ENCODE results near the gene ZNF684. TPM values are rescaled to one million over a fixed set of nuclear protein-coding genes. Genes with fewer than 3 reads are reported as not detected.
"Not testable (repeated sequence)": the region's sequence is repeated elsewhere in the genome, so short reads cannot be mapped to it uniquely, and the experiment has no call there.

ZNF684 gene
- total RNA-seq, 4 donors from 2014 or later, result 5.3 to 9.0 (median 6.4) TPM

DNA sequence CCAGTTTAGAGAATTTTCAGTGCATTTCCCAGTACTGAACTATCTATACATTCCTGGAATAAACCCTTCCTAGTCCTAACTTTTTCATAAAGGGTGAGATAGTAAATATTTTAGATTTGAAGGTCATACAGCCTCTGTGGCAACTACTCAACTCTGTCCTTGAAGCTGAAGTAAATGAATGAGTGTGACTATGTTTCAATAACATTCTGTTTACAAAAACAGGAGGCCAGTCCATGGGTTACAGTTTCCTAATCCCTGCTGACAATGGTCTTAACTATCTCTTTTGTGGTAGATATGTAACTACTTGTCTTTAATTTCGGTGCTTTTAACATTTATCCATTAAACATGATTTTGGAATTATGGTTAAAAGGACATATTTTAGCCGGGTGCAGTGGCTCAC lies 4.3 kb downstream of the ZNF684 start:
- Histone ChIP-seq H3K36me3 (peaks cover 0 to 53% (median 0%) of the 10 kb centered on the region in 3 donors), H3K4me1 (peaks cover 0 to 19% (median 9%) of the 10 kb centered on the region in 4 donors), H3K4me3 (no peak overlapping the region), H3K9me3 (no peaks in the 10 kb centered on the region), H3K27me3 (no peaks in the 10 kb centered on the region), H3K27ac (no peak overlapping the region)
- WGBS, 2 donors, result 94% methylated on average over 2 of the region's 2 CpGs
- TF ChIP-seq CTCF (IDR thresholded peaks at IDR 0.05) (no peak), EP300 (IDR thresholded peaks at IDR 0.05) (no peak), POLR2A (IDR thresholded peaks at IDR 0.05) (no peak)
- no peak for DNase-seq (ENCODE audit: low spot score in 2 of 2)

GRCh38 chr1:40539338-40539737 lies 7.9 kb downstream of the ZNF684 start:
- Histone ChIP-seq H3K27ac (no peak overlapping the region), H3K36me3 (peaks cover 0 to 89% (median 0%) of the 10 kb centered on the region in 3 donors), H3K27me3 (no peaks in the 10 kb centered on the region), H3K4me3 (no peak overlapping the region), H3K4me1 (no peaks in the 10 kb centered on the region), H3K9me3 (no peaks in the 10 kb centered on the region)
- WGBS, 2 donors, result 84 to 89% methylated on average over 7 of the region's 7 CpGs
- TF ChIP-seq EP300 (IDR thresholded peaks at IDR 0.05) (no peak), POLR2A (IDR thresholded peaks at IDR 0.05) (no peak), CTCF (IDR thresholded peaks at IDR 0.05) (no peak)
- no peak for DNase-seq (ENCODE audit: low spot score in 2 of 2)

GRCh38 chr1:40546957-40547356 lies 15.5 kb downstream of the ZNF684 start:
- peaks cover 0 to 65% (median 0%) of the 10 kb centered on the region in 3 donors for H3K36me3 ChIP-seq
- H3K27me3 ChIP-seq, result no peaks in the 10 kb centered on the region
- TF ChIP-seq EP300 (IDR thresholded peaks at IDR 0.05) (no peak), POLR2A (IDR thresholded peaks at IDR 0.05) (no peak), CTCF (IDR thresholded peaks at IDR 0.05) (no peak)
- DNase-seq (ENCODE audit: low spot score in 2 of 2), result no peak
- H3K9me3 ChIP-seq, result peaks cover 0 to 31% (median 11%) of the 10 kb centered on the region in 4 donors
- H3K27ac ChIP-seq, result no peak overlapping the region
- 95 to 97% methylated on average over 4 of the region's 4 CpGs for WGBS, 2 donors
- no peaks in the 10 kb centered on the region for H3K4me1 ChIP-seq
- H3K4me3 ChIP-seq, result no peak overlapping the region

DNA sequence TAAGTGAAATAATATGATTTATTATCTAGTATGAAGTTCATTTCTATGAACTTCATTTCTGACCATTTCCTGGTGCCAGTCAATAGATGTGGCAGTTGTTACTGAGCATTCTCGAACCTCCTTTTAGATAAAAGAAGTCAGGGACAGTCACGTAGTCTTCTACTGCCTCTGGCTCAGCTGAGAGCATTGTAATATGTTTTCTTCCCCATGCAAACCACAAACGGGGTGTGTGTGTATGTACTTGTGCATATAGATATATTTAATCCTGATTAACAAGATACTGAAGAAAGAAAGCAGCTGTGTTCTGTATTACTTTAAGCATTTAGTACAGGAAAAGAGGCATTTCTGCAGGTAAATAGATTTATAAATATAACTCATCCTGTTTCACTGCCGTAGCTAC lies 21.6 kb downstream of the ZNF684 start:
- H3K27me3 ChIP-seq, result no peaks in the 10 kb centered on the region
- DNase-seq (ENCODE audit: low spot score in 2 of 2), result no peak
- H3K27ac ChIP-seq, result no peak overlapping the region
- TF ChIP-seq EP300 (IDR thresholded peaks at IDR 0.05), result no peak
- TF ChIP-seq POLR2A (IDR thresholded peaks at IDR 0.05), result no peak
- TF ChIP-seq CTCF (IDR thresholded peaks at IDR 0.05), result no peak
- peaks cover 0 to 6% (median 3%) of the 10 kb centered on the region in 4 donors for H3K9me3 ChIP-seq
- no peak overlapping the region for H3K4me3 ChIP-seq
- no peaks in the 10 kb centered on the region for H3K4me1 ChIP-seq
- 67 to 72% methylated on average over 4 of the region's 4 CpGs for WGBS, 2 donors
- H3K36me3 ChIP-seq, result peaks cover 0 to 5% (median 0%) of the 10 kb centered on the region in 3 donors

DNA sequence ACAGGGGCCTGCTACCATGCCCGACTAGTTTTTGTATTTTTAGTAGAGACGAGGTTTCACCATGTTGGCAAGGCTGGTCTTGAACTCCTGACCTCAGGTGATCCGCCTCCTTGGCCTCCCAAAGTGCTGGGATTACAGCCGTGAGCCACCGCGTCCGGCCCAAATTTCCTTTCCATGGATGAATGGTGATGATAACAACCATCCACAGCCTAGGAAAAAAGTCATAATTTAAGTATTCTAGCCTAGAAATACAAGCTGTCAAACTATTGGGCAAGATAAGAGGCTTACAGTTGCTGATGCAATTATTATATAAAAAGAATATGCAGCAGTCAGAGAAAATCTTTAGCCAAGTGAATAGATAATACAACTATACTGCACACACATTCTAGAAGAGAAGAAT lies 23.4 kb downstream of the ZNF684 start:
- not testable (repeated sequence) for H3K27me3 ChIP-seq; DNase-seq (ENCODE audit: low spot score in 2 of 2); H3K9me3 ChIP-seq; H3K4me1 ChIP-seq; H3K36me3 ChIP-seq; H3K4me3 ChIP-seq; H3K27ac ChIP-seq
- 87 to 88% methylated on average over 7 of the region's 7 CpGs for WGBS, 2 donors

GRCh38 chr1:40556121-40556520 lies 24.7 kb downstream of the ZNF684 start:
- Histone ChIP-seq H3K27me3 (no peaks in the 10 kb centered on the region), H3K36me3 (no peaks in the 10 kb centered on the region), H3K4me3 (no peak overlapping the region), H3K9me3 (no peaks in the 10 kb centered on the region), H3K4me1 (no peaks in the 10 kb centered on the region), H3K27ac (no peak overlapping the region)
- no peak for TF ChIP-seq EP300 (IDR thresholded peaks at IDR 0.05)
- TF ChIP-seq CTCF (IDR thresholded peaks at IDR 0.05), result no peak
- no peak for TF ChIP-seq POLR2A (IDR thresholded peaks at IDR 0.05)
- DNase-seq (ENCODE audit: low spot score in 2 of 2), result no peak
- WGBS, 2 donors, result 90 to 92% methylated on average over 5 of the region's 5 CpGs

- H3K36me3 ChIP-seq; DNase-seq (ENCODE audit: low spot score in 2 of 2); H3K4me3 ChIP-seq; H3K27ac ChIP-seq; H3K9me3 ChIP-seq; H3K4me1 ChIP-seq; H3K27me3 ChIP-seq: not testable (repeated sequence)
- WGBS, 2 donors, result 100% methylated on average over 1 of the region's 1 CpG
Observed at GRCh38 chr1:40558241-40558640, 26.8 kb downstream of the ZNF684 start.

Data from tibial nerve (tissue), 4 donors.